Hypothalamus (tissue), 51 donors: ENCODE measurements around the gene FCER2.
"Not testable (repeated sequence)": the region's sequence is repeated elsewhere in the genome, so short reads cannot be mapped to it uniquely, and the experiment has no call there.

ENCODE experiments used
- DNase-seq, 51 donors: peaks; one replicate each; lab custom pipeline; 2025; lab: John Stamatoyannopoulos, UW

Gene FCER2, protein sequence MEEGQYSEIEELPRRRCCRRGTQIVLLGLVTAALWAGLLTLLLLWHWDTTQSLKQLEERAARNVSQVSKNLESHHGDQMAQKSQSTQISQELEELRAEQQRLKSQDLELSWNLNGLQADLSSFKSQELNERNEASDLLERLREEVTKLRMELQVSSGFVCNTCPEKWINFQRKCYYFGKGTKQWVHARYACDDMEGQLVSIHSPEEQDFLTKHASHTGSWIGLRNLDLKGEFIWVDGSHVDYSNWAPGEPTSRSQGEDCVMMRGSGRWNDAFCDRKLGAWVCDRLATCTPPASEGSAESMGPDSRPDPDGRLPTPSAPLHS

GRCh38 chr19:7701654-7702457 is at the start of gene FCER2:
Gene FCER2 (minus strand): TSS chr19:7702131. CDS start chr19:7699760, 2,371 bp downstream.
- DNase-seq: no peak

GRCh38 chr19:7751157-7751783 is 49.3 kb upstream of the FCER2 start:
- no peak for DNase-seq

DNA sequence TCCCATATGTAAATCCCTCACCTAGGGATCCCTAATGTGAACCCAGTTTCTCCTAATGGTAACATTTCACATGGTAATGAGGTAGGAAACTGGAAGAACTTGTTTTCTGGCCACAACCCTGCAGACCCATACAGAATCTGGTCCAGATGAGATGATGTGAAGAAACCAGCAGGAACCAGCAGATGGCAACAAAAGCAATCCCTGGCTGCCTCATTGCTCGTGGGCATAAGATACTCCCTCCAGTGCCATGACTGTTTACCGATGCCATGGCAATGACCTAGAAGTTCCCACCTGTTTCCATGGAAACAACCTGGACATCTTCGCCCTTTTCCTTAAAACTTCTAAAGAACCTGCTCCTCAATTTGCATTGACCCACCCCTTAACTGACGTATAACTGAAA is 46.8 kb upstream of the FCER2 start:
- DNase-seq: no peak

GRCh38 chr19:7748171-7748570 is 46.2 kb upstream of the FCER2 start:
- no peak for DNase-seq

GRCh38 chr19:7746903-7747884 is 45.3 kb upstream of the FCER2 start, which contains the start of gene CD209:
Gene CD209 (minus strand): TSS chr19:7747534. CDS start chr19:7747511, 23 bp downstream.
- no peak for DNase-seq

GRCh38 chr19:7746306-7746705 is 44.4 kb upstream of the FCER2 start:
- DNase-seq: not testable (repeated sequence)

GRCh38 chr19:7744871-7745650 is 43.1 kb upstream of the FCER2 start:
- DNase-seq: no peak

DNA sequence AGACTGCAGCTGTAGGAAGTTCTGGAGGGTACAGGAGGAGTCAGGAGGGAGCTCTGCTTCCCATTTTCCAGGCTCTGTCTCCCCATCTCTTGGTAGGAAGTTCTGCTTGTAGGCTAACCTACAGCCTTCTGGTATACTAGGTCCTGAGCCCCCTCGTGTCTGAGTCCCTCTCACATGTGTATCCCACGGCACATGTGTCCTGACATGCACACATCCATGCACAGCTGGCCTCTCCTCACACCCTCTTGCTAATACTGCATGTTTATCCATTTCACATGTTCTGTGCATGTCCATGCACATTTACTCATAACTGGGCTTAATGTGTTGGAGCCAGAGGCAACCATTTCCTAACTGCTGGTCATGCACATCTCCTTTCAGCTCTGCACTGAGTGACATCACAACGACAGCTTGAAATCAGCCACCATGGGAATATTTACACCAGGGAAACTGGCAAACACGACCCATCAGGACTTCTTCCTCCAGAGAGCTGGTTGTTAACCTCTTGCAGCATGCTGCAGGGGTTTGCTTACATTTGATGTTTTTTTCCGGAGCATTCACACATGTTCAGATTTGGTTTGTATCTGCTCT is 42.4 kb upstream of the FCER2 start:
- DNase-seq: no peak

GRCh38 chr19:7743425-7743841 is 41.5 kb upstream of the FCER2 start:
- no peak for DNase-seq

- no peak for DNase-seq
Measured at GRCh38 chr19:7742991-7743390, 41.1 kb upstream of the FCER2 start.

- no peak for DNase-seq
Measured at GRCh38 chr19:7742575-7742974, 40.6 kb upstream of the FCER2 start.

DNA sequence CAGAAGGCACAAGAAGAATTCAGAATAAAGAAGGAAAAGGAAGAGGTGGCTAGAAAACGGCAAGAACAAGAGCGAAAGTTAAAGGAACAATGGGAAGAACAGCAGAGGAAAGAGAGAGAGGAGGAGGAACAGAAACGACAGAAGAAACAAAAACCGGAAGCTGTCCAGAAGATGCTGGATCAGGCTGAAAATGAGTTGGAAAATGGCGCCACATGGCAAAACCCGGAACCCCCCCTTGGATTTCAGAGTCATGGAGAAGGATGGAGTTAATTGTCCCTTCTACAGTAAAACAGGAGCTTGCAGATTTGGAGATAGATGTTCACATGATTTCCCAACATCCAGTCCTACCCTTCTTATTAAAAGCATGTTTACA is 38.7 kb upstream of the FCER2 start:
- no peak for DNase-seq

GRCh38 chr19:7739801-7740681 is 38.1 kb upstream of the FCER2 start:
- no peak for DNase-seq

DNA sequence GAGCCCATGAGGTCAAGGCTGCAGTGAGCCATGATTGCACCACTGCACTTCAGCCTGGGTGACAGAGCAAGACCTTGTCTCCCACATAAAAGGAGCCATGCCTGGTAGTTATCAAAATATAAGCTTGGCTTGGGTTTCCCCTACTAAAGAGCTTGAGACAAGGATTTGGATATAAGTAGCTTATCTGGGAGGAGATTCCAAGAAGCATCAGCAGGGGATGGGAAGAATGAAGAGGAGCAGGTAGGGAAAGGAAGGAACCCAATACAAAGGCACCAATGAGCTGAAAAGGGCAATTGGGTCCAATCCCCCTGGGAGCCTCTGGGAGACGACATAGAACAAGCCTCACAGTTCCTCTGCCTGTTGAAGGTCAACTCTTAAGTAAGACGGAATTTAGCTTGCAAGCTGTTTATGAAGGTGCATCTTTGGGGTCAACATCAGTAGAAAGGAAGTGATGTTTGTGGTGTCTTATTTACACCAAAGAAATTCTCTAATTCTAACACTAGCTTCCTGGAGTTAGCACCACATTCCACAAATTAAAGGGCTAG is 37.4 kb upstream of the FCER2 start:
- no peak for DNase-seq

DNA sequence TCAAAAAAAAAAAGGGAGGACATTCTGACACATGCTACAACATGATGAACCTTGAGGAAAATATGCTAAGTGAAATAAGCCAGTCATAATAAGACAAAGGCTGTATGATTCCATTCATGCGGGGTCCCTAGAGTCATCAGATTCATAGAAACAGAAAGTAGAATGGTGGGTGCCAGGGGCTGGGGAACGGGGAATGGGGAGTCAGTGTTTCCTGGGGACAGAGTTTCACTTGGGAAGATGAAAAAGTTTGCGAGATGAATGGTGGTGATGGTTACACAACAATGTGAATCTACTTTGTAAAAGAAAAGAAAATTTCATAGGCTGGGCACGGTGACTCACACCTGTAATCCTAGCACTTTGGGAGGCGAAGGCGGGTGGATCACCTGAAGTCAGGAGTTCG is 36.1 kb upstream of the FCER2 start:
- DNase-seq: no peak

- DNase-seq: no peak
Measured at GRCh38 chr19:7737215-7737614, 35.3 kb upstream of the FCER2 start.

- DNase-seq: no peak
Measured at GRCh38 chr19:7736148-7736547, 34.2 kb upstream of the FCER2 start.
